ENCODE data around the gene LOC128125822.

The LOC128125822 gene

GRCh38 chr6:63537201-63537958 is 34.9 kb upstream of the LOC128125822 start:
- Histone ChIP-seq H3K4me1 (ENCODE audit: control insufficient read depth, insufficient read depth, low read length) (no peaks in the 10 kb centered on the region), H3K27me3 (ENCODE audit: control insufficient read depth, insufficient read depth, low read length) (no peaks in the 10 kb centered on the region), H3K4me3 (ENCODE audit: low read length) (no peak overlapping the region), H3K9me3 (ENCODE audit: control insufficient read depth, low read length) (no peaks in the 10 kb centered on the region), H3K36me3 (ENCODE audit: control insufficient read depth, insufficient read depth, low read length) (no peaks in the 10 kb centered on the region), H3K9ac (ENCODE audit: low read length) (no peak overlapping the region)

GRCh38 chr6:63537959-63538300 is 34.4 kb upstream of the LOC128125822 start:
- Histone ChIP-seq H3K36me3 (ENCODE audit: control insufficient read depth, insufficient read depth, low read length) (no peaks in the 10 kb centered on the region), H3K9ac (ENCODE audit: low read length) (no peak overlapping the region), H3K9me3 (ENCODE audit: control insufficient read depth, low read length) (no peaks in the 10 kb centered on the region), H3K4me3 (ENCODE audit: low read length) (no peak overlapping the region), H3K27me3 (ENCODE audit: control insufficient read depth, insufficient read depth, low read length) (no peaks in the 10 kb centered on the region), H3K4me1 (ENCODE audit: control insufficient read depth, insufficient read depth, low read length) (no peaks in the 10 kb centered on the region)

- Histone ChIP-seq H3K9me3 (ENCODE audit: control insufficient read depth, low read length) (no peaks in the 10 kb centered on the region), H3K36me3 (ENCODE audit: control insufficient read depth, insufficient read depth, low read length) (no peaks in the 10 kb centered on the region), H3K4me3 (ENCODE audit: low read length) (no peak overlapping the region), H3K4me1 (ENCODE audit: control insufficient read depth, insufficient read depth, low read length) (no peaks in the 10 kb centered on the region), H3K27me3 (ENCODE audit: control insufficient read depth, insufficient read depth, low read length) (no peaks in the 10 kb centered on the region), H3K9ac (ENCODE audit: low read length) (no peak overlapping the region)
Observed at GRCh38 chr6:63538550-63538949, 33.7 kb upstream of the LOC128125822 start.

GRCh38 chr6:63543001-63543400 is 29.3 kb upstream of the LOC128125822 start:
- Histone ChIP-seq H3K27me3 (ENCODE audit: control insufficient read depth, insufficient read depth, low read length) (no peaks in the 10 kb centered on the region), H3K4me3 (ENCODE audit: low read length) (no peak overlapping the region), H3K9ac (ENCODE audit: low read length) (no peak overlapping the region)

GRCh38 chr6:63543982-63544381 is 28.3 kb upstream of the LOC128125822 start:
- Histone ChIP-seq H3K36me3 (ENCODE audit: control insufficient read depth, insufficient read depth, low read length) (no peaks in the 10 kb centered on the region), H3K27me3 (ENCODE audit: control insufficient read depth, insufficient read depth, low read length) (no peaks in the 10 kb centered on the region), H3K4me3 (ENCODE audit: low read length) (no peak overlapping the region), H3K4me1 (ENCODE audit: control insufficient read depth, insufficient read depth, low read length) (no peaks in the 10 kb centered on the region), H3K9me3 (ENCODE audit: control insufficient read depth, low read length) (no peaks in the 10 kb centered on the region), H3K9ac (ENCODE audit: low read length) (no peak overlapping the region)

More at GRCh38 chr6:63543001-63543400, 29.3 kb upstream of the LOC128125822 start:
- Histone ChIP-seq H3K36me3 (ENCODE audit: control insufficient read depth, insufficient read depth, low read length) (no peaks in the 10 kb centered on the region), H3K9me3 (ENCODE audit: control insufficient read depth, low read length) (no peaks in the 10 kb centered on the region), H3K4me1 (ENCODE audit: control insufficient read depth, insufficient read depth, low read length) (no peaks in the 10 kb centered on the region)

GRCh38 chr6:63546236-63546635 is 26.0 kb upstream of the LOC128125822 start:
- Histone ChIP-seq H3K4me3 (ENCODE audit: low read length) (no peak overlapping the region), H3K9ac (ENCODE audit: low read length) (no peak overlapping the region), H3K27me3 (ENCODE audit: control insufficient read depth, insufficient read depth, low read length) (no peaks in the 10 kb centered on the region), H3K4me1 (ENCODE audit: control insufficient read depth, insufficient read depth, low read length) (no peaks in the 10 kb centered on the region), H3K9me3 (ENCODE audit: control insufficient read depth, low read length) (no peaks in the 10 kb centered on the region), H3K36me3 (ENCODE audit: control insufficient read depth, insufficient read depth, low read length) (no peaks in the 10 kb centered on the region)

- Histone ChIP-seq H3K27me3 (ENCODE audit: control insufficient read depth, insufficient read depth, low read length) (no peaks in the 10 kb centered on the region), H3K9me3 (ENCODE audit: control insufficient read depth, low read length) (no peaks in the 10 kb centered on the region), H3K36me3 (ENCODE audit: control insufficient read depth, insufficient read depth, low read length) (no peaks in the 10 kb centered on the region), H3K9ac (ENCODE audit: low read length) (no peak overlapping the region), H3K4me3 (ENCODE audit: low read length) (no peak overlapping the region), H3K4me1 (ENCODE audit: control insufficient read depth, insufficient read depth, low read length) (no peaks in the 10 kb centered on the region)
Observed at GRCh38 chr6:63546697-63547096, 25.6 kb upstream of the LOC128125822 start.

- no peaks in the 10 kb centered on the region for H3K27me3 ChIP-seq (ENCODE audit: control insufficient read depth, insufficient read depth, low read length)
- H3K4me1 ChIP-seq (ENCODE audit: control insufficient read depth, insufficient read depth, low read length): peaks cover 5% of the 10 kb centered on the region
- no peaks in the 10 kb centered on the region for H3K36me3 ChIP-seq (ENCODE audit: control insufficient read depth, insufficient read depth, low read length)
- no peaks in the 10 kb centered on the region for H3K9me3 ChIP-seq (ENCODE audit: control insufficient read depth, low read length)
- H3K4me3 ChIP-seq (ENCODE audit: low read length): no peak overlapping the region
- no peak overlapping the region for H3K9ac ChIP-seq (ENCODE audit: low read length)
Observed at GRCh38 chr6:63549076-63549475, 23.2 kb upstream of the LOC128125822 start.

- H3K9me3 ChIP-seq (ENCODE audit: control insufficient read depth, low read length): no peaks in the 10 kb centered on the region
- H3K9ac ChIP-seq (ENCODE audit: low read length): no peak overlapping the region
- no peaks in the 10 kb centered on the region for H3K27me3 ChIP-seq (ENCODE audit: control insufficient read depth, insufficient read depth, low read length)
- H3K4me1 ChIP-seq (ENCODE audit: control insufficient read depth, insufficient read depth, low read length): peaks cover 11% of the 10 kb centered on the region
- no peak overlapping the region for H3K4me3 ChIP-seq (ENCODE audit: low read length)
- no peaks in the 10 kb centered on the region for H3K36me3 ChIP-seq (ENCODE audit: control insufficient read depth, insufficient read depth, low read length)
Observed at GRCh38 chr6:63553208-63553607, 19.1 kb upstream of the LOC128125822 start.

- H3K4me1 ChIP-seq (ENCODE audit: control insufficient read depth, insufficient read depth, low read length): peaks cover 11% of the 10 kb centered on the region
- no peak overlapping the region for H3K4me3 ChIP-seq (ENCODE audit: low read length)
- H3K9me3 ChIP-seq (ENCODE audit: control insufficient read depth, low read length): no peaks in the 10 kb centered on the region
- no peaks in the 10 kb centered on the region for H3K27me3 ChIP-seq (ENCODE audit: control insufficient read depth, insufficient read depth, low read length)
- H3K9ac ChIP-seq (ENCODE audit: low read length): no peak overlapping the region
- no peaks in the 10 kb centered on the region for H3K36me3 ChIP-seq (ENCODE audit: control insufficient read depth, insufficient read depth, low read length)
Observed at GRCh38 chr6:63553900-63554299, 18.4 kb upstream of the LOC128125822 start.

GRCh38 chr6:63554782-63555181 is 17.5 kb upstream of the LOC128125822 start:
- Histone ChIP-seq H3K9me3 (ENCODE audit: control insufficient read depth, low read length) (no peaks in the 10 kb centered on the region), H3K4me1 (ENCODE audit: control insufficient read depth, insufficient read depth, low read length) (peaks cover 11% of the 10 kb centered on the region), H3K9ac (ENCODE audit: low read length) (no peak overlapping the region), H3K27me3 (ENCODE audit: control insufficient read depth, insufficient read depth, low read length) (no peaks in the 10 kb centered on the region), H3K36me3 (ENCODE audit: control insufficient read depth, insufficient read depth, low read length) (no peaks in the 10 kb centered on the region), H3K4me3 (ENCODE audit: low read length) (no peak overlapping the region)

GRCh38 chr6:63556369-63556768 is 15.9 kb upstream of the LOC128125822 start:
- Histone ChIP-seq H3K27me3 (ENCODE audit: control insufficient read depth, insufficient read depth, low read length) (no peaks in the 10 kb centered on the region), H3K9me3 (ENCODE audit: control insufficient read depth, low read length) (no peaks in the 10 kb centered on the region), H3K36me3 (ENCODE audit: control insufficient read depth, insufficient read depth, low read length) (no peaks in the 10 kb centered on the region), H3K9ac (ENCODE audit: low read length) (no peak overlapping the region), H3K4me3 (ENCODE audit: low read length) (no peak overlapping the region), H3K4me1 (ENCODE audit: control insufficient read depth, insufficient read depth, low read length) (peaks cover 20% of the 10 kb centered on the region)

- H3K36me3 ChIP-seq (ENCODE audit: control insufficient read depth, insufficient read depth, low read length): no peaks in the 10 kb centered on the region
- no peaks in the 10 kb centered on the region for H3K27me3 ChIP-seq (ENCODE audit: control insufficient read depth, insufficient read depth, low read length)
- H3K9ac ChIP-seq (ENCODE audit: low read length): no peak overlapping the region
- H3K4me1 ChIP-seq (ENCODE audit: control insufficient read depth, insufficient read depth, low read length): peaks cover 22% of the 10 kb centered on the region
- no peaks in the 10 kb centered on the region for H3K9me3 ChIP-seq (ENCODE audit: control insufficient read depth, low read length)
- H3K4me3 ChIP-seq (ENCODE audit: low read length): no peak overlapping the region
Observed at GRCh38 chr6:63558278-63558677, 14.0 kb upstream of the LOC128125822 start.

All from mucosa of stomach (tissue), 1 donor.